Cerebellar nuclear complex (tissue), 1 donor: ENCODE results near the gene TMEM219.

Experiments used
- DNase-seq, 2 experiments: peaks; one replicate each; lab custom pipeline; 2025; lab: John Stamatoyannopoulos, UW

TMEM219 gene

GRCh38 chr16:29995324-29995910 lies 33.5 kb downstream of the TMEM219 start, which contains the start of gene HIRIP3:
HIRIP3 (minus strand) TSS chr16:29995617; CDS start chr16:29995605, 12 bp downstream.
- peak in 1 of 2 experiments; percentile 46 for DNase-seq

- peak; percentile 75 to 86 for DNase-seq
These were observed 34.3 kb downstream of the TMEM219 start, which contains the start of gene INO80E for GRCh38 chr16:29995911-29996765. INO80E (plus strand) TSS chr16:29996241; CDS start chr16:29996311, 70 bp downstream.

GRCh38 chr16:29996766-29997250 lies 34.9 kb downstream of the TMEM219 start:
- DNase-seq: no peak

- DNase-seq: no peak
These were observed 37.7 kb downstream of the TMEM219 start for GRCh38 chr16:29999605-30000004.

GRCh38 chr16:30000735-30001631 lies 39.1 kb downstream of the TMEM219 start:
- no peak for DNase-seq

GRCh38 chr16:30002614-30003346 lies 40.9 kb downstream of the TMEM219 start:
- no peak for DNase-seq

- no peak for DNase-seq
These were observed 42.0 kb downstream of the TMEM219 start for GRCh38 chr16:30003670-30004423.

- DNase-seq: no peak
These were observed 42.5 kb downstream of the TMEM219 start for GRCh38 chr16:30004424-30004776.

GRCh38 chr16:30004811-30005242 lies 42.9 kb downstream of the TMEM219 start:
- DNase-seq: no peak

GRCh38 chr16:30005341-30006094 lies 43.6 kb downstream of the TMEM219 start:
- DNase-seq: no peak

- DNase-seq: no peak
These were observed 44.2 kb downstream of the TMEM219 start for GRCh38 chr16:30006095-30006473.

GRCh38 chr16:30006659-30007377 lies 44.9 kb downstream of the TMEM219 start:
- no peak for DNase-seq

- DNase-seq: no peak
These were observed 45.6 kb downstream of the TMEM219 start for GRCh38 chr16:30007378-30007895.

- DNase-seq: no peak
These were observed 47.4 kb downstream of the TMEM219 start for GRCh38 chr16:30009085-30009862.

- no peak for DNase-seq
These were observed 48.3 kb downstream of the TMEM219 start for GRCh38 chr16:30009990-30010843.

GRCh38 chr16:30010844-30011713 lies 49.2 kb downstream of the TMEM219 start, which contains the start of gene DOC2A:
DOC2A (minus strand) TSS chr16:30011027; CDS start chr16:30010222, 805 bp downstream.
- no peak for DNase-seq
